PC-3 (cell line): Measurements from ENCODE around the gene ZNF774. TPM values are rescaled to one million over a fixed set of nuclear protein-coding genes. Genes with fewer than 3 reads are reported as not detected.
A peak's percentile ranks its signal among the peaks of the same experiment; 100 is the strongest.

Experiments used
- ATAC-seq: fragments of 200-7000 bp; cut with Tn5 transposase; 2 replicates; pipeline ENCODE4 v1.9.1; 2020; ENCODE audit warnings: mild to moderate bottlenecking, moderate library complexity
- BruUV-seq: library from RNA; stranded (reverse); fragments of 400-500 nt; replicated peaks from 2 replicates; lab custom pipeline; 2021; lab: Mats Ljungman, UMichigan
- CTCF ChIA-PET: fragments of 300-600 bp; sonication (Branson Sonifier 250); formaldehyde crosslinking; loops from one replicate; lab custom pipeline; 2022; ENCODE audit warnings: antibody characterized with exemption; lab: Charles Lee
- POLR2A ChIA-PET: fragments of 300-600 bp; sonication (Branson Sonifier 250); formaldehyde crosslinking; loops from one replicate; lab custom pipeline; 2022; ENCODE audit warnings: antibody characterized with exemption; ENCODE audit not compliant: unreplicated experiment; lab: Charles Lee
- DNase-seq: peaks from one replicate; pipeline ENCODE4 v3.0.0-alpha.2; 2015
- H2AFZ ChIP-seq: fragments of 300-600 bp; sonication (generic); 2 replicates; pipeline ENCODE4 v1.6.0; 2016; ENCODE audit warnings: antibody characterized with exemption, low read length
- H3F3A ChIP-seq: fragments of 300-600 bp; sonication (generic); one replicate; pipeline ENCODE4 v1.6.0; 2017; ENCODE audit warnings: antibody characterized with exemption, low read length, control low read depth, mild to moderate bottlenecking; ENCODE audit not compliant: unreplicated experiment
- H3K27ac ChIP-seq: fragments of 300-600 bp; sonication (generic); 2 replicates; pipeline ENCODE4 v1.5.1; 2016; ENCODE audit warnings: mild to moderate bottlenecking, low read length
- H3K27me3 ChIP-seq: fragments of 300-600 bp; sonication (generic); 2 replicates; pipeline ENCODE4 v1.6.1; 2016; ENCODE audit warnings: low read length, mixed read lengths
- H3K36me3 ChIP-seq: fragments of 300-600 bp; sonication (generic); 2 replicates; pipeline ENCODE4 v1.6.1; 2016; ENCODE audit warnings: low read depth, mixed run types, low read length, mixed read lengths
- H3K4me1 ChIP-seq: fragments of 300-600 bp; sonication (generic); 2 replicates; pipeline ENCODE4 v1.5.1; 2016; ENCODE audit warnings: low read length; ENCODE audit not compliant: insufficient read depth
- H3K4me2 ChIP-seq: fragments of 300-600 bp; sonication (generic); 2 replicates; pipeline ENCODE4 v1.6.0; 2016; ENCODE audit warnings: low read length
- H3K4me3 ChIP-seq: fragments of 300-600 bp; sonication (generic); 2 replicates; pipeline ENCODE4 v1.5.1; 2016; ENCODE audit warnings: mild to moderate bottlenecking, low read length, mixed read lengths
- H3K79me2 ChIP-seq: fragments of 300-600 bp; sonication (generic); 2 replicates; pipeline ENCODE4 v1.6.1; 2017; ENCODE audit warnings: low read length, mixed read lengths
- H3K9ac ChIP-seq: fragments of 300-600 bp; sonication (generic); 2 replicates; pipeline ENCODE4 v1.6.0; 2016; ENCODE audit warnings: mild to moderate bottlenecking, low read length
- H3K9me2 ChIP-seq: fragments of 300-600 bp; sonication (generic); replicated peaks from 2 replicates; pipeline ENCODE4 v1.6.1; 2016; ENCODE audit warnings: mixed run types, low read length, mixed read lengths
- H3K9me3 ChIP-seq: fragments of 300-600 bp; sonication (generic); 2 replicates; pipeline ENCODE4 v1.6.1; 2016; ENCODE audit warnings: low read length, mixed read lengths
- H4K20me1 ChIP-seq: fragments of 300-600 bp; sonication (generic); 2 replicates; pipeline ENCODE4 v1.6.1; 2016; ENCODE audit warnings: low read length, mixed read lengths
- EZH2 ChIP-seq: fragments of 300-600 bp; sonication (generic); IDR thresholded peaks from one replicate; pipeline ENCODE4 v1.6.1; 2017; ENCODE audit warnings: antibody characterized with exemption, mild to moderate bottlenecking, low read length; ENCODE audit not compliant: unreplicated experiment
- EZH2phosphoT487 ChIP-seq: fragments of 300-600 bp; sonication (generic); IDR thresholded peaks from 2 replicates; pipeline ENCODE4 v1.6.1; 2018; ENCODE audit warnings: mild to moderate bottlenecking, antibody characterized with exemption, low read length, borderline replicate concordance
- intact Hi-C: fragments of 100-400 bp; cut with micrococcal nuclease; formaldehyde crosslinking; loops from 2 replicates; pipeline ENCODE4 v1.9.0; 2023
- total RNA-seq: library from RNA; depleted of rRNA; stranded (reverse); fragments of >200 nt; gene quantifications from 2 replicates; pipeline ENCODE4 v1.2.3, GENCODE V29; 2014
- TF ChIP-seq, protein P1 (sequence below): fragments of 300-600 bp; sonication (generic); conservative IDR thresholded peaks from 2 replicates; pipeline ENCODE4 v1.5.1; 2017; ENCODE audit warnings: antibody characterized with exemption, low read depth, mild to moderate bottlenecking, low read length

Gene ZNF774
- total RNA-seq, 1 experiment from 2014 or later: 1.9 TPM

GRCh38 chr15:90387534-90388461 is 35.7 kb downstream of the ZNF774 start, which contains the start of gene IQGAP1:
IQGAP1 (plus strand) TSS chr15:90388242; CDS start chr15:90388342, 100 bp downstream.
- POLR2A ChIA-PET: interaction anchor here (0.5 to 1.1 kb wide), 14 partner anchors 10 to 1268 kb away, joined by 3 to 20 read pairs (median 5); partner anchors contain the start of gene BLM

GRCh38 chr15:90388462-90389380 is 36.6 kb downstream of the ZNF774 start:
- Histone ChIP-seq H4K20me1 (peaks cover 12% of the 10 kb centered on the region; the same call in 1 of the 2 replicates), H3K4me3 (peak overlapping the region; percentile 97), H3K9me3 (no peaks in the 10 kb centered on the region), H3K36me3 (peaks cover 19% of the 10 kb centered on the region), H3F3A (no peaks in the 10 kb centered on the region), H2AFZ (peak overlapping the region; percentile 68), H3K9me2 (no peaks in the 10 kb centered on the region), H3K4me1 (peaks cover 8% of the 10 kb centered on the region), H3K4me2 (peak overlapping the region; percentile 87), H3K79me2 (peaks cover 53% of the 10 kb centered on the region), H3K27ac (peak overlapping the region; percentile 37), H3K9ac (peak overlapping the region; percentile 91), H3K27me3 (no peaks in the 10 kb centered on the region)
- DNase-seq: peak; percentile 59
- TF ChIP-seq EZH2phosphoT487 (no peak), EZH2 (no peak)
- TF ChIP-seq, protein P1, sequence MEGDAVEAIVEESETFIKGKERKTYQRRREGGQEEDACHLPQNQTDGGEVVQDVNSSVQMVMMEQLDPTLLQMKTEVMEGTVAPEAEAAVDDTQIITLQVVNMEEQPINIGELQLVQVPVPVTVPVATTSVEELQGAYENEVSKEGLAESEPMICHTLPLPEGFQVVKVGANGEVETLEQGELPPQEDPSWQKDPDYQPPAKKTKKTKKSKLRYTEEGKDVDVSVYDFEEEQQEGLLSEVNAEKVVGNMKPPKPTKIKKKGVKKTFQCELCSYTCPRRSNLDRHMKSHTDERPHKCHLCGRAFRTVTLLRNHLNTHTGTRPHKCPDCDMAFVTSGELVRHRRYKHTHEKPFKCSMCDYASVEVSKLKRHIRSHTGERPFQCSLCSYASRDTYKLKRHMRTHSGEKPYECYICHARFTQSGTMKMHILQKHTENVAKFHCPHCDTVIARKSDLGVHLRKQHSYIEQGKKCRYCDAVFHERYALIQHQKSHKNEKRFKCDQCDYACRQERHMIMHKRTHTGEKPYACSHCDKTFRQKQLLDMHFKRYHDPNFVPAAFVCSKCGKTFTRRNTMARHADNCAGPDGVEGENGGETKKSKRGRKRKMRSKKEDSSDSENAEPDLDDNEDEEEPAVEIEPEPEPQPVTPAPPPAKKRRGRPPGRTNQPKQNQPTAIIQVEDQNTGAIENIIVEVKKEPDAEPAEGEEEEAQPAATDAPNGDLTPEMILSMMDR: no peak
- ChIA-PET POLR2A (interaction anchor here (0.6 to 1.1 kb wide), 7 partner anchors 11 to 514 kb away, joined by 3 to 20 read pairs (median 6); partner anchors contain the start of gene BLM), CTCF (interaction anchor here (0.7 to 1.2 kb wide), 3 partner anchors 52 to 130 kb away, joined by 3 to 10 read pairs (median 4); no protein-coding TSS in a partner anchor)
- ATAC-seq: peak; percentile 54
- intact Hi-C loops: loop anchor here (1.0 to 5.0 kb wide), 3 partner anchors 14 to 36 kb away; partner anchors contain the start of gene ZNF774
- TSS peak; percentile 73 for BruUV-seq

More at GRCh38 chr15:90387534-90388461, 35.7 kb downstream of the ZNF774 start, which contains the start of gene IQGAP1:
- no peaks in the 10 kb centered on the region for H3K27me3 ChIP-seq
- H3K9ac ChIP-seq: peak within 1 kb of the TSS; percentile 91
- TF ChIP-seq, protein P1: no peak
- TF ChIP-seq EZH2phosphoT487 (no peak), EZH2 (no peak)
- H3F3A ChIP-seq: no peaks in the 10 kb centered on the region
- H3K36me3 ChIP-seq: peaks cover 19% of the 10 kb centered on the region
- H3K4me1 ChIP-seq: peaks cover 8% of the 10 kb centered on the region
- BruUV-seq: TSS peak; percentile 97
- CTCF ChIA-PET: interaction anchor here (0.7 to 1.2 kb wide), 4 partner anchors 24 to 131 kb away, joined by 3 to 10 read pairs (median 4); no protein-coding TSS in a partner anchor
- H4K20me1 ChIP-seq: peaks cover 12% of the 10 kb centered on the region; the same call in 1 of the 2 replicates
- H3K4me3 ChIP-seq: peak within 1 kb of the TSS; percentile 97
- no peaks in the 10 kb centered on the region for H3K9me2 ChIP-seq
- peak within 1 kb of the TSS; percentile 37 for H3K27ac ChIP-seq
- H3K79me2 ChIP-seq: peaks cover 44% of the 10 kb centered on the region
- H3K9me3 ChIP-seq: no peaks in the 10 kb centered on the region
- peak within 1 kb of the TSS; percentile 94 for H3K4me2 ChIP-seq
- DNase-seq (peak; percentile 97), ATAC-seq (peak; percentile 97)
- intact Hi-C loops: loop anchor here (1.0 to 5.0 kb wide), 3 partner anchors 15 to 35 kb away; partner anchors contain the start of gene ZNF774
- peak within 1 kb of the TSS; percentile 98 for H2AFZ ChIP-seq
